Smooth muscle cell (in vitro differentiated cells): ENCODE results near the gene LFNG. TPM values are rescaled to one million over a fixed set of nuclear protein-coding genes. Genes with fewer than 3 reads are reported as not detected.

ENCODE experiments used
- DNase-seq: peaks from one replicate; lab custom pipeline; 2025; ENCODE audit not compliant: unreplicated experiment; lab: John Stamatoyannopoulos, UW
- H2AFZ ChIP-seq: fragments of 200-600 bp; sonication (generic); 2 replicates; pipeline ENCODE4 v1.6.0; 2016; ENCODE audit warnings: antibody characterized with exemption, low read depth, mild to moderate bottlenecking
- H3F3A ChIP-seq: fragments of 200-600 bp; sonication (generic); 2 replicates; pipeline ENCODE4 v1.6.0; 2017; ENCODE audit warnings: antibody characterized with exemption, low read depth
- H3K27ac ChIP-seq: fragments of 200-600 bp; sonication (generic); 2 replicates; pipeline ENCODE4 v1.5.1; 2016; ENCODE audit warnings: low read depth, mild to moderate bottlenecking
- H3K27me3 ChIP-seq: fragments of 200-600 bp; sonication (generic); 2 replicates; pipeline ENCODE4 v1.6.1; 2016; ENCODE audit warnings: low read depth, mild to moderate bottlenecking
- H3K36me3 ChIP-seq: fragments of 200-600 bp; sonication (generic); 2 replicates; pipeline ENCODE4 v1.5.1; 2016; ENCODE audit warnings: low read depth
- H3K4me1 ChIP-seq: fragments of 200-600 bp; sonication (generic); 2 replicates; pipeline ENCODE4 v1.5.1; 2016; ENCODE audit warnings: low read depth
- H3K4me2 ChIP-seq: fragments of 200-600 bp; sonication (generic); 2 replicates; pipeline ENCODE4 v1.6.0; 2016; ENCODE audit warnings: mild to moderate bottlenecking
- H3K4me3 ChIP-seq: fragments of 200-600 bp; sonication (generic); 2 replicates; pipeline ENCODE4 v1.5.1; 2016; ENCODE audit warnings: mild to moderate bottlenecking
- H3K79me2 ChIP-seq: fragments of 200-600 bp; sonication (generic); 2 replicates; pipeline ENCODE4 v1.6.0; 2016; ENCODE audit warnings: low read depth, mild to moderate bottlenecking
- H3K9ac ChIP-seq: fragments of 200-600 bp; sonication (generic); 2 replicates; pipeline ENCODE4 v1.6.0; 2016; ENCODE audit warnings: low read depth
- H3K9me3 ChIP-seq: fragments of 200-600 bp; sonication (generic); replicated peaks from 2 replicates; pipeline ENCODE4 v1.5.1; 2016; ENCODE audit warnings: low read depth
- H4K20me1 ChIP-seq: fragments of 200-600 bp; sonication (generic); 2 replicates; pipeline ENCODE4 v1.6.0; 2016; ENCODE audit warnings: low read depth
- WGBS: methylation state at CpG from one replicate; pipeline ENCODE4 v1.1.7; 2016; ENCODE audit warnings: low lambda C conversion rate; 5-methylcytosine and 5-hydroxymethylcytosine counted together
- polyA plus RNA-seq: library from polyadenylated mRNA; unstranded; fragments of >200 nt; fragmentation: Nextera tagmentation; extraction: Ambion mirVana; gene quantifications from 2 replicates; pipeline ENCODE4 v1.2.1, GENCODE V29; 2016
- total RNA-seq: library from RNA; depleted of rRNA; stranded (reverse); fragments of >200 nt; gene quantifications from 2 replicates; pipeline ENCODE4 v1.2.3, GENCODE V29; 2014
- TF ChIP-seq, protein P1 (sequence below): fragments of 200-600 bp; sonication (generic); IDR thresholded peaks from 2 replicates; pipeline ENCODE4 v1.5.1; 2017; ENCODE audit warnings: borderline replicate concordance, mild to moderate bottlenecking, antibody characterized with exemption; ENCODE audit not compliant: insufficient read depth, poor library complexity, severe bottlenecking

LFNG gene
- total and polyA plus RNA-seq, 2 experiments from 2014 or later = 6.0 to 9.8 TPM

DNA sequence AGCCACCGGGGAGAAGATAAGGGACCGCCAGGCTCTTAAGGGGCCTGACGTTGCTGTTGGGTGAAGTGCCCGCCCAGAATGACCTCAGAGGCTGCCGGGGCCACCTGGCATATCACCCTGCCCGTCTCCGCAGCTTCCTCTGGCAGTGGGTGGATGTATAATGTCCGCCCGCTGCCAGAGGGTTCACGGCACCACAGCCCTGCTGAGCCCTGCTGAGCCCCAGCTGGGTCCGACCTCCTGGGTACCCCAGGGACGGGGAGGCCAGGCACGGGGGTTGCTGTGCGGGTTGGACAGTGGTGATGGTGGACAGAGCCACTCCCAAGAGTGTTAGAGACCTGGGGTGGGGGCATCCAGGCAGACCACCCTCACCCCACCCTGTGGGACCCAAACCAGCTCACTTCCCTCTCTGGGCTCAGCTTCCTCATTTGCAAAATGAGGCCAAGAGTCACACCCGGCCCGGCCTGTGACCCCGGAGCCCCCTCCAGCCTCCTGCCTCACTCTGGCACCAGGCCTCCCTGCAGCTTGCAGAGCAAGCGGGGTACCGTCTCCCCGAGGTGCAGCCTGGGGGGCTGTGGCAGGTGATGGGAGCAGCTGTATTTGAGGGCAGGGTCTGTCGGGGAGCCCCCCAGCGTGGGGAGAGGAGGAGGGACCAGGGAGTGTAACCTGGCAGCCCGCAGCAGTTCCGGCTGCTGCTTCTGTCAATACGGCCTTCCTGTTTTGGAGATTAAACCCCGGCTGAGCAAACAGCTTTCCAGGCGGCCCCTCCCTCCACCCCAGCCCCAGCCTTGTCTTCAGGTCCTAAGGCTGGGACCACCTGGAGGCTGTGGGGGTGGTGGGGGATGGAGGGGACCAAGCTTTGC lies 8.4 kb upstream of the LFNG start:
- Histone ChIP-seq H3K27me3 (no peaks in the 10 kb centered on the region), H3F3A (peaks cover 14% of the 10 kb centered on the region), H3K4me2 (peak overlapping the region; percentile 76), H3K79me2 (no peaks in the 10 kb centered on the region), H4K20me1 (no peaks in the 10 kb centered on the region), H3K4me3 (no peak overlapping the region), H3K9me3 (no peaks in the 10 kb centered on the region), H3K27ac (peak overlapping the region; percentile 73), H3K4me1 (peaks cover 32% of the 10 kb centered on the region), H3K9ac (no peak overlapping the region), H2AFZ (no peak overlapping the region), H3K36me3 (no peaks in the 10 kb centered on the region)
- WGBS = 54% methylated on average over 27 of the region's 27 CpGs
- DNase-seq = no peak
- TF ChIP-seq, protein P1, sequence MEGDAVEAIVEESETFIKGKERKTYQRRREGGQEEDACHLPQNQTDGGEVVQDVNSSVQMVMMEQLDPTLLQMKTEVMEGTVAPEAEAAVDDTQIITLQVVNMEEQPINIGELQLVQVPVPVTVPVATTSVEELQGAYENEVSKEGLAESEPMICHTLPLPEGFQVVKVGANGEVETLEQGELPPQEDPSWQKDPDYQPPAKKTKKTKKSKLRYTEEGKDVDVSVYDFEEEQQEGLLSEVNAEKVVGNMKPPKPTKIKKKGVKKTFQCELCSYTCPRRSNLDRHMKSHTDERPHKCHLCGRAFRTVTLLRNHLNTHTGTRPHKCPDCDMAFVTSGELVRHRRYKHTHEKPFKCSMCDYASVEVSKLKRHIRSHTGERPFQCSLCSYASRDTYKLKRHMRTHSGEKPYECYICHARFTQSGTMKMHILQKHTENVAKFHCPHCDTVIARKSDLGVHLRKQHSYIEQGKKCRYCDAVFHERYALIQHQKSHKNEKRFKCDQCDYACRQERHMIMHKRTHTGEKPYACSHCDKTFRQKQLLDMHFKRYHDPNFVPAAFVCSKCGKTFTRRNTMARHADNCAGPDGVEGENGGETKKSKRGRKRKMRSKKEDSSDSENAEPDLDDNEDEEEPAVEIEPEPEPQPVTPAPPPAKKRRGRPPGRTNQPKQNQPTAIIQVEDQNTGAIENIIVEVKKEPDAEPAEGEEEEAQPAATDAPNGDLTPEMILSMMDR = no peak

DNA sequence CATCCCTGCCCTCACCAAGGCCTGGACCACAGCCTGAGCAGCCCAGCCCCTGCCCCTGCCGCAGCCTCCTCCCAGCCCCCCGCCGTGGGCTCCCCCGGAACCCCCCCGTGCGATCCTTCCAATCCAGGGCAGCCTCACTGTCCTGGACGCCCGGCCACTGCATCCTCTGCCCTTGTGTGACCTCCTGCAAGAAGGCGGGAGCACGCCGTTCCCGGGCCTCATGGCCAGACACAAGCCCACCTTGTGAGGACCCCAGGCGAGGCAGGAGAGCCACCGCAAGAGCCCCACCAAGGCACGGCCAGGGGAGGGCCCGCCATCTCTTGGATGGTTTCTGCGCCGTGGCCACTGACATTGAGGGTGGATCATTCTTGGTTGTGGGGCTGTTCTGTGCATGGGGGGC lies 7.8 kb upstream of the LFNG start:
- Histone ChIP-seq H2AFZ (no peak overlapping the region), H3K9me3 (no peaks in the 10 kb centered on the region), H3K27me3 (no peaks in the 10 kb centered on the region), H3K27ac (peak overlapping the region; percentile 73), H4K20me1 (no peaks in the 10 kb centered on the region), H3K9ac (no peak overlapping the region), H3K4me1 (peaks cover 32% of the 10 kb centered on the region), H3K4me2 (no peak overlapping the region), H3K4me3 (no peak overlapping the region), H3K79me2 (no peaks in the 10 kb centered on the region), H3K36me3 (no peaks in the 10 kb centered on the region), H3F3A (peaks cover 14% of the 10 kb centered on the region)
- DNase-seq = no peak
- 90% methylated on average over 12 of the region's 18 CpGs for WGBS
- TF ChIP-seq, protein P1 = no peak

DNA sequence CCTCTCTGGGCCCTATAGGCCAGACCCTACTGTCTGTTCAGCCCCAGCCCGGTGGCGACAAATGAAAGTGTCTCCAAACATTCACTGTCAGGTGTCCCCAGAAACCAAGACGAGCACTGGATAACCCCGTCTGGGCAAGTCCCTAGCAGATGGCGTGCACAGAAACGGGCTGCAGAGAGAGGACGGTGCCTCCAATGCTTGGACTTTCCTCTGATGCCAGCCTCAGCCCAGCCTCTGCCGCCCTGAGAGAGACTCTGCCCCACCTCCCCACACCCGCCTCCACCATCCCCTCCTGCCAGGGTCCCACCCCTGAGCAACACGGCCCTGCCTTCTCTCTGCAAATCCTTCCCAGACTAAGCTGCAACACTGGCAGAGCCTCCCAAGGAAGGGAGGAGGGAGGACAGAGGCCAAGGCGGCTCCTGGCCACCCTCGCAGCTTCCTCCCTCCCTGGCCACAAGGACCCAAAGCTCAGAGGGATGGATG lies 7.4 kb upstream of the LFNG start:
- 68% methylated on average over 12 of the region's 12 CpGs for WGBS
- Histone ChIP-seq H4K20me1 (no peaks in the 10 kb centered on the region), H3K4me2 (no peak overlapping the region), H3K9ac (no peak overlapping the region), H3K9me3 (no peaks in the 10 kb centered on the region), H3K27me3 (no peaks in the 10 kb centered on the region), H3F3A (peaks cover 14% of the 10 kb centered on the region), H3K36me3 (no peaks in the 10 kb centered on the region), H3K4me3 (no peak overlapping the region), H3K79me2 (no peaks in the 10 kb centered on the region), H3K4me1 (peaks cover 32% of the 10 kb centered on the region), H2AFZ (no peak overlapping the region), H3K27ac (no peak overlapping the region)
- no peak for DNase-seq
- TF ChIP-seq, protein P1 = no peak

DNA sequence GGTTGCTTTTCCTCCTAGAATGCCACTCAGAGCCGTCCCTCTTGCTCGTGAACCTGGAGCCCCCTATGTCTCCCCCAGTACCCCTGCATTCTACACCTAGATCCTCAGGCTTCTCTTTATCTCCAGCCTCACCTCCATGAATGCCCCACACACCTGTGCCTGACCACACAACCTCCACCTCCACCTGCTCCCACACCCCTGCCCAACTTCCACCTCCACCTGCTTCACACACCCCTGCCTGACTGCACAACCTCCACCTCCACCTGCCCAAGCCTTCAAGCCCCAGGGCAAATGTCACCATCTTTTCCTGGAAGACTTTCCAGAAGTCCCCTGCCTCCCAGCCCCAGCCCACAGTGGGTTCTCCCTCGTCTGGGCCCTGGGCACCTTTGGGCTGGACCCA lies 6.9 kb upstream of the LFNG start:
- Histone ChIP-seq H3K79me2 (no peaks in the 10 kb centered on the region), H3K27me3 (no peaks in the 10 kb centered on the region), H3K9me3 (no peaks in the 10 kb centered on the region), H2AFZ (no peak overlapping the region), H3K36me3 (no peaks in the 10 kb centered on the region), H3F3A (peaks cover 14% of the 10 kb centered on the region), H3K4me2 (no peak overlapping the region), H4K20me1 (no peaks in the 10 kb centered on the region), H3K4me3 (no peak overlapping the region), H3K9ac (no peak overlapping the region), H3K27ac (no peak overlapping the region), H3K4me1 (peaks cover 37% of the 10 kb centered on the region)
- no peak for DNase-seq
- TF ChIP-seq, protein P1 = no peak
- 86% methylated on average over 2 of the region's 3 CpGs for WGBS
